ENCODE data around the gene ZNF628.
"Not testable (repeated sequence)": the region's sequence is repeated elsewhere in the genome, so short reads cannot be mapped to it uniquely, and the experiment has no call there.

The ZNF628 gene

DNA sequence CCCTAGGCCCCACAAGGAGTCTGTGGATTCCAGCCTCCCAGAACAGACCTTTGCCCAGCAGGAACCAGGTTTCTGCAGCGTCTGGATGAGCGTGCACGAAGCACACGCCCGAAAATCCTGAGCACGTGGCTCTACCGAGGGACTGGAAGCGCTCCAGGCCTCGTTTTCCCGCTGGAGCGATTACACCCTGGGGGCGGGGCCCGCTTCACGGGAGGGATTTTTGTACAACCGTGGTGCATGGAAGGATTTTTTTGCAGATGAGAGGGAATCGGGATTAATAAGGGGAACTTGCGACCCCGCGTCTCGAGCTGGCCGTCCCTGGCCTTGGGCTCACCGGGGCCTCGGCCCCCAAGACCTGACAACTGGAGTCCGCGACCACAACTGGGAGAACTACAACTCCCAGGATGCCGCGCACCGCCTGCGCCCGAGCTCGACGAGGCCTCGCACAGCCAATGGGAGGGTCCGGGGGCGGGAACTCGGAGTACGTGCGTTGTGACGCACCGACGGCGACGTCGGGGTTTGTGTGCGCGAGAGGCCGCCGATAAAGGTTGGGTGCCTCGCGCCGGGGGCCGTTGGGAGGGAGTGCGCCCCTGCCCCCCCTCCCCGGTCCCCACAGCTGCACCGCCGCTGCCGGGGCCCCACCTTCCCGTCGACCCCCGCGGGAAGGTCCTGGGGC is at the start of gene ZNF628:
ZNF628 (plus strand) TSS at position 518 of the 676 bp plus-strand sequence. CDS start 3,294 bp downstream, outside the sequence.
- DNase-seq (ENCODE audit: insufficient read length, low spot score), result peak; percentile 98
- peak; percentile 86 for FAIRE-seq

DNA sequence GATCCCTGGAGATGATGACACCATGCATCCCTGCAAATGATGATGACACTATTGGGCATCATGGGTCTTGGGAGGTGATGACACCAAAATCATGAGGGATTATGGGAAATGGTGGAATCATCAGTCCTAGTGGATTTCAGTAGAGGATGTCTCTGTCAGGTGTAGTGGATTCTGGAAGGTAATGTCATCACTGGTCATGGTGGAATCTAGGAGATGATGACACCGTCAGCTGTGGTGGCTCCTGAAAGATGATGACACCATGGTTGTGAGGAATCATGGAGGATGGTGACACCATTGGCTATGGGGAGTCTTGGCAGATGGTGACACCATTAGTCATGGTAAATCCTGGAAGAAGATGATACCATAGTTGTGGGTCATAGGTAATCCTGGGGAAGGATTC is 45.2 kb upstream of the ZNF628 start:
- DNase-seq (ENCODE audit: insufficient read length, low spot score), result no peak
- no peak for FAIRE-seq

DNA sequence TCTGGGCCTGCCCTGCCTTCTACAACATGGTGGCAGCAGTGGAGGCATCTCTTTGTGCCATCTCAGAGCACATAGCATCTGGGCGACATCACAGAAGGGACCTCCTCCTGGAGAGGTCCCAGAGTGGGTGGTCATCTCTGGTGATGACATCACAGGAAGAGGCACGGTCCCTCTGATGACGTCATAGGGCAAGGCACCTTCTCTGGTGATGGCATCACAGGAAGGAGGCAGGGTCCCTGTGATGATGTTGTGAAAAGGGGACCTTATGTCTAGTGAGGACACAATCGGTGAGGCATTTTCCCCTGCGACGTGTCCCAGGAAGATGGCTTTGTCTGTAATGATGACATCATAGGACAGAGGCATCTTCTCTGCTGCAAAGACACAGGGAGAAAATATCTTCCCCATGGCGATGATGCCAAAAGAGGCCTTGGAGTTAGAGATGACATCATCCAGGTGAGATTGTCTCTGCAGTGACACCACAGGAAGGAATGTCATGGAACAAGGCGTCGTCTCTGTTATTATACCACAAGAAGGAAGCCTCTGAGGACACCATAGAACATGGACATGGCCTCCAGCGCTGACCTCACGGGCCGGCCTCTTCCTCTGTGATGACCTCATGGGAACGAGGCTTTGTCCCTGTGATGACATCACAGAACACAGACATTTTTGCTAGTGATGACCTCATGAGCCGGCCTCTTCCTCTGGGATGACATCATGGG is 44.0 kb upstream of the ZNF628 start:
- FAIRE-seq (no peak), DNase-seq (ENCODE audit: insufficient read length, low spot score) (no peak)

DNA sequence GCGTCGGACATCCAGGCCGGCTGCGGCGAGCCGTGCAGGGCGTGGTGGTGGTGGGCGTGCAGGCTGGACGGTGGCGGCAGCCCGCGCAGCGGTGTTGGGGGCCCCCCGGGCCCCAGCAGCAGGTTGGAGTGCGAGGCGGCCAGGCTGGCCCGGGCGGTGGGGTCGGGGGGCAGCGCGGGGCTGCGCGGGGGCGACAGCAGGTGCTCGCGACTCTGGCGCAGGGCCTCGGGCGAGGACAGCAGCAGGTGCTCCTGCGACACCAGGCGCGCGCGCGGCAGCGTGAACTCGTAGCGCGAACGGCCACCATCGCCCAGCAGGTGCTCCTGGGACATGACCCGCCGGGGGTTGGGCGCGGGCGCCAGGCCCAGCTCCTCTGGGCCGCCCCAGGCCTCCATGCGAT is 43.1 kb upstream of the ZNF628 start:
- no peak for FAIRE-seq
- DNase-seq (ENCODE audit: insufficient read length, low spot score), result no peak

DNA sequence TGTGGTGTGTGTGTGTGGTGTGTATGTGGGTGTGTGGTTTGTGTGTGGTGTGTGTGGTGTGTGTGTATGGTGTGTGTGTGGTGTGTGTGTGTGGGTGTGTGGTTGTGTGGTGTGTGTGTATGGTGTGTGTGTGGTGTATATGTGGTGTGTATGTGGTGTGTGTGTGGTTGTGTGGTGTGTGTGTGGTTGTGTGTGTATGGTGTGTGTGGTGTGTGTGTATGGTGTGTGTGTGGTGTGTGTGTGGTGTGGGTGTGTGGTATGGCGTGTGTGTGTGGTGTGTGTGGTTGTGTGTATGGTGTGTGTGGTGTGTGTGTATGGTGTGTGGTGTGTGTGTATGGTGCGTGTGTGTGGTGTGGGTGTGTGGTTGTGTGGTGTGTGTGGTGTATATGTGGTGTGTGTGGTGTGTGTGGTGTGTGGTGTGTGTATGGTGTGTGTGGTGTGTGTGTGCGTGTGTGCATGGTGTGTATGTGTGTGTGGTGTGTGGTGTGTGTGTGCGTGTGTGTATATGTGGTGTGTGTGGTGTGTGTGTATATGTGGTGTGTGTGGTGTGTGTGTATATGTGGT is 42.0 kb upstream of the ZNF628 start:
- DNase-seq (ENCODE audit: insufficient read length, low spot score) (no peak), FAIRE-seq (peak; percentile 100)

DNA sequence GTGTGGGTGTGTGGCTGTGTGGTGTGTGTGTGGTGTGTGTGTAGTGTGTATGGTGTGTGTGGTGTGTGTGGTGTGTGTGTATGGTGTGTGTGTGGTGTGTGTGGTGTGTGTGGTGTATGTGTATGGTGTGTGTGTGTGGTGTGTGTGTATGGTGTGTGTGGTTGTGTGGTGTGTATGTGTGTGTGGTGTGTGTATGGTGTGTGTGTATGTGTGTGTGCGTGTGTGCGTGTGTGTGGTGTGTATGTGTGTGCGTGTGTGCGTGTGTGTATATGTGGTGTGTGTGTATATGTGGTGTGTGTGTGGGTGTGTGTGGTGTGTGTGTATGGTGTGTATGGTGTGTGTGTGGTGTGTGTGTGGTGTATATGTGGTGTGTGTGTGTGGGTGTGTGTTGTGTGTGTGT is 41.4 kb upstream of the ZNF628 start:
- no peak for FAIRE-seq
- no peak for DNase-seq (ENCODE audit: insufficient read length, low spot score)

DNA sequence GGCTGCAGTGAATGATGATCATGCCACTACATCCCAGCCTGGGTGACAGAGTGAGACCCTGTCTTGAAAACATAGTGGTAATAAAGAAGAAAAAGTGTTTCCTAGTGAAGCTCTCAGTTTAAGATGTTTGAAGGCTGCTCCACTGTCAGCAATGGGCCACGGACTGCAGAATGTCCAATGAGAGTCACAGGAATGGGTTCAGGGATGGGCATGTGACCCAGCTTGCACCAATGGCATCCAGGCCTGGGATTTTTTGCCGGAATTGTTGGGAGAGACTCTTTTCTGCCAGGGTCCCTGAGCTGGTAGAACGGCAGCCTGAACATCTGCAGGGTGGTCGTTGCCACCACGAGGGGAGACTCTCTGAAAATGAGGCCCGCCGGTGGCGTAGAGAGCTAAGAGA is 39.6 kb upstream of the ZNF628 start:
- no peak for DNase-seq (ENCODE audit: insufficient read length, low spot score)
- no peak for FAIRE-seq

DNA sequence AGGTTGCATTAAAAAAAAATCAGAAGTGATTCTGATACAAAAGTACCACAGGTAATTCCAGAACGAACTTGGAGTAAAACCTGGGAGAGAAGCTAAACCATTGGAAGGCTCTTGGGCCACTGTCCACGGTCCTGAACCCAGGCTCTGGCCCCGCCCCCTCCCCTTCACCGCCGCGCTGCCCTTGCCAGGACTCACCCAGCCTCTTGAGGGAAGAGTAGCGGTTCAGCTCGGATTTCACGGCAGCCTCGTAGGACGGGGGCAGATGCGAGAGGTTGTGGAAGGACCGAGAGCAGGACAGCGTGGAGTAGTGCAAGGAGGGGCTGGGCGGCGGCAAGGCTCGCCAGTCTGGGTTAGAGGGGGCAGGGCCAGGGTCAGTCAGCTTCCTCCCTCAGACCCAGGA is 39.0 kb upstream of the ZNF628 start:
- peak; percentile 51 for FAIRE-seq

DNA sequence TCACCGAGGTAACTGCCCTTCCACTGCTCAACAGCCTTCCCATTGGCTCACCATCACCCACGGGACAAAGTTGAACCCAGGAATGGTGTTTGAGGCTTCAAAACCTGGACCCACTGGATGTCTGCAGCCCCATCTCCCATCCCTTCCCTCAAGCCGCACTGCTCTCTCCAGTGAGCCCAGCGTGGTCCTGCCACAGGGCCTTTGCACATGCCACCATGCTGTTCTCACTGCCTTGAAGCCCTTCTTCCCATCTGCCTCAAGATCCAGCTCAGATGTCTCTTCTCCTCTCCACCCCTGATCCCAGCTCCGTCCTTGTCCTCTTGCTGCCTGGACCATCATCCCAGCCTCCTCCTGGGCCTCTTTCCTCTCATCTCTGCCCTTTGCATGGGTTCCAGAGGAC is 37.4 kb upstream of the ZNF628 start:
- FAIRE-seq (no peak), DNase-seq (ENCODE audit: insufficient read length, low spot score) (no peak)

More for the DNA sequence above, 39.0 kb upstream of the ZNF628 start:
- peak; percentile 83 for DNase-seq (ENCODE audit: insufficient read length, low spot score)

DNA sequence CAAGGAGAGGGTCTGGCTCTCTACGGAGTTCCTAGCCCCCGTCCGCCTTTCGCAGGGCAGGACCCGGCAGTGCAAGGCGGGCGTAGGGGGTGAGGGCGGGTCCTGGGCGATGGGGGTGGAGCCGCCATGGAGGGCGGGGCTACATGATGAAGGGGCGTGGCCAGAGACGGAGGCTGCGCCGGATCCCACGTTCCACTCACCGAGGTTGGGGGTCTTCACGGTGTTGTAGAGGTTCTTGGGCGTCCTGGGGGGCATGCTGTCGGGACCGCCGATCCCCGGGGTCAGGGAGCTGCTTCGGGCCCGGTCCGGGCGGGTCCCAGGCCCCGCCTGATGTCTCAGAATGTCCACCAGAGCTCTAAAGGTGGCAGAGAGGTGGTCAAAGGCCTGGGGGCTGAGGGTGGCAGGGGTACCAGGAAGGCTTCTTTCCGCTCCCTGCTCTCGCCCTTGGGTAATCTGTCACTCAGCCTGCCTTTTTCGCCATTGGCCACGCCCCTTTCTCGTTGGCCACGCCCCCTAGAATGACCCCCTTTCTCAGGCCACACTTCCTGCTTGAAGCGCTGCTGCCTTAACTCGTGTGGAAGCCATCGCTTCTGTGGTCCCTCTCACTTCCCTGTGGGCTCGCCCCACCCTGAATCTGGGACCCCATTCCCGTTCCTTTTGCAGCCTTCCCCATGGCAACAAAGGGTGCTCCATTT is 35.9 kb upstream of the ZNF628 start:
- FAIRE-seq, result no peak
- no peak for DNase-seq (ENCODE audit: insufficient read length, low spot score)

DNA sequence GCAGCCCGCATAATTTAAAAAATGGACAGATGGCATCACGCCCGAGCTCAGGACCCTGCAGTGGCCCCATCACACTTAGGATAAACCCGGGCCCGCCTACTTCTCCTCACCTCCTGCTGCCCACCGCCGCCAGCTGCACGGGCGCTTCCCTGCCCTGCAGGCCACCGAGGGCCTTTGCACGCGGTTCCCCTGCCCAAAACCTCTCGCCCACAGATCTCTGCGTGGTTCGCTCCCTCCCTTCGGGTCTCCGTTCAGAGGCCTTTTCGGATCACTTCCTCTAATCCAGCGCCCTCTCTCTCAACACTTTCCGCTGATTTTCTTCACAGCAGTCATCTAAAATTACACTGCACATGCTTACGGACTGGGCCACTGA is 35.1 kb upstream of the ZNF628 start:
- DNase-seq (ENCODE audit: insufficient read length, low spot score), result no peak
- no peak for FAIRE-seq

DNA sequence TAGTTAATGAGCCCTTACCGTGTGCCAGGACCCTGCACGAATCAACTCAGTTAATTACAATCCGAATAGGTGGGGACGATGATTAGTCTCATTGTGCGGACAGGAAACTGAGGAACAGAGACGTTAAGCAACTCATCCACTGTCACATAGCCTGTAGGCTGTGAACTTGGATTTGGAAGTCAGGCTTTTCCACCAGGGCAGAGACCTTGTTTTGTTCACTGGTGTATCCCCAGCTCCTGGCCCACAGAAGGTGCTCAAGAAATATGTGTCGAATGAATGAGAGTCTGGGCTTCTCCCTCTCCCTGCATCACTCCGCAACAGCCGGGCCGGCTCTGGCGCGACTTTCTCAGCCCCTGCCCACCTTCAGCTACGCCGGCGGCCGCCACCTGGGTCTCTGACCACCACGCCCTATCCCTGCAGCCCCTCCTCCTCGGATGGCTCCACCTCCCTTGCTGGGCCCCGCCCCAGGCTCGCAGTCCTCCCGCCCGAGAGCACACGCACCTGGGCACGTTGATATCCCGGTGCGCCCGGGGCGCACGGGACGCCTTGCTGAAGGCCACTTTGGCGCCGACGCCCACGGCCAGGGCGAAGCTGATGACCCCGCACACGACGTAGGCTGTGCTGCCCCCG is 34.6 kb upstream of the ZNF628 start:
- DNase-seq (ENCODE audit: insufficient read length, low spot score) (no peak), FAIRE-seq (no peak)

DNA sequence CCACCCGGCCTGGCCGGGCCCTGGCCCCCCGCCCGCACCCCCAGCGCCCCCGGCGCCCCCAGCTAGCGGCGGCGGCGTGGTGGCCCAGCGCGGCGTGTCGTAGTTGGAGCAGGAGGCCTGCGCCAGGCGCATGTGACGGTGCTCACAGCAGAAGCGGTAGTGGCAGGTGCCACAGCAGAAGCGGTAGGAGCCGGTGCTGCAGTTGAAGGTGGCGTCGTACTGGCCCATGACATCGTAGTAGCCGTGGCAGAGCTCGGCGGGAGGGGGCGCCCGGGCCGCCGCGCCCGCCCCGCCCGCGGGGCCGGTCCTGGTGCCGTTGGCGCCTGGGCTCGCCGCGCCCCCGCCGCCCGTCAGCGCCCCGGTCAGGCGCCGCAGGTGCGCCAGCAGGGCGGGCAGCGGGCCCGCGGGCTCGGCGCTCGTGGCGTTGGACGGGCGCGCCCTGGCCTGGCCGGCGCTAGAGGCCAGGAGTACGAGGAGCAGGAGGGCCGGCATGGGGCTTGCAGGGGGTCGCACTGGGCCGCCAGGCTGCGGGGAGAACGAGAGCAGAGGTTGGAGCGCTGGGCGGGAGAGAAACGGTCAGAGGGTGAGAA is 34.0 kb upstream of the ZNF628 start:
- no peak for FAIRE-seq

DNA sequence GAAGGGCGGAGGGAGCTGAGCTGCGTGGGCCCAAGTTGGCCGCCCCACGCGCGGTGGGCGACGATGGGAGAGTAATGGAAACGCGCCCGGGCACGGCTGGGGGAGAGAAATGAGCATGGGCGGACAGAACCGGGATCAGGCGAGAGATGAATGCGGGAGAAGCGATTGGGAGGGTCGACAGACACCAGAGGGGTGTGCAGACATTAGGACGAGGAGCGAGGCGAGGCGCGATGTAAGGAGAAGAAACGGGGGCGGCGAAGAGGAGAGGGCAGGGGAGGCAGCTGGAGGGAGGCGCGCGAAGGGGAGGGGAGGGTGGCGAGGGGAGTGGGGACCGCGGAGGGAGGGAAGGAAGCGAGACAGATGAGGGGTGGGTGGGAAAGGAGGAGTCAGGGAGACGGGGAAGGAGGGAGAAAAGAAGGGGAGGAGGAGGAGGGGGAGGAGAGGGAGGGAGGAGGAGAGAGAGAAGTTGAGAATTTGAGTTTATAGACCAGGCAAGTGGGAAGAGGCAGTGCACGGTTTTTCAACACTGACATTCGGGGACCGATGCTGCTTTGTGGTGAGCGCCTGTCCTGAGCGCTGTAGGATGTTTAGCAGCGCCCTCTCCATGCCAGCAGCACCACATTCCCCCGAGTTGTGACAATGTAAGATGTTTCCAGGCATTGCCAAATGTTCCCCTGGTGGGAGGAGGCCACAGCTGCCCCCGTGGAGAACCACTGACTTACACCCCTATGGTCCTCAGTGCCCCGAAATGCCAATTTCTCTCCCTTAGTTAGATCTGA is 33.2 kb upstream of the ZNF628 start, which contains the start of gene SHISA7:
SHISA7 (minus strand) TSS at position 256 of the 779 bp plus-strand sequence. CDS start 437 bp downstream, outside the sequence.
- DNase-seq (ENCODE audit: insufficient read length, low spot score), result no peak
- no peak for FAIRE-seq

More for the DNA sequence above, 34.0 kb upstream of the ZNF628 start:
- no peak for DNase-seq (ENCODE audit: insufficient read length, low spot score)

DNA sequence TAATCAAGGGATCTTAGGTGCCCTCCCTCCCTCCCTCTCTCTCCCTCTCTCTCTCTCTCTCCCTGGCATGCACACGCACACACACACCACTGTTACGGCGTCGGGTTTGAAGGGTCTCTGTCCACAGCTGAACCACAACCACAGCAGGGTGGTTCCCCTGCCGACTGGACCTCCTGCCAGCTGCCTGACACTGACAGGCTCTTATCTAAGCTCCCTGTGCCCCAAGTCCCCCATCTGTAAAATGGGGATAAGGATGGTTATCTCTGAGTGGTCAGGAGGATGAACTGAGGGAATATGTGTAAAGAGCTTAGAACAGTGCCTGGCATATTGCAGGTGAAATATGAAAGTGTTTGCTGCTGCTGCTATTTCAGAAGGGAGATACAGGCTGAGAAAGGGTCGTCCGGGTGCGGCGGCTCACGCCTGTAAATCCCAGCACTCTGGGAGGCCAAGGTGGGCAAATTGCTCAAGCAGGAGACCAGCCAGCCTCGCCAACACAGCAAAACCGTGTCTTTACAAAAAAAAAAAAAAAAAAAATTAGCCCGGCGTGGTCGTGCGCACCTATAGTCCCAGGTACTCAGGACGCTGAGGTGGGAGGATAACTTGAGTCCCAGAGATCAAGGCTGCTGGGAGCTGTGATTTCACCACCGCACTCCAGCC is 32.5 kb upstream of the ZNF628 start:
- DNase-seq (ENCODE audit: insufficient read length, low spot score), result no peak
- FAIRE-seq, result no peak

DNA sequence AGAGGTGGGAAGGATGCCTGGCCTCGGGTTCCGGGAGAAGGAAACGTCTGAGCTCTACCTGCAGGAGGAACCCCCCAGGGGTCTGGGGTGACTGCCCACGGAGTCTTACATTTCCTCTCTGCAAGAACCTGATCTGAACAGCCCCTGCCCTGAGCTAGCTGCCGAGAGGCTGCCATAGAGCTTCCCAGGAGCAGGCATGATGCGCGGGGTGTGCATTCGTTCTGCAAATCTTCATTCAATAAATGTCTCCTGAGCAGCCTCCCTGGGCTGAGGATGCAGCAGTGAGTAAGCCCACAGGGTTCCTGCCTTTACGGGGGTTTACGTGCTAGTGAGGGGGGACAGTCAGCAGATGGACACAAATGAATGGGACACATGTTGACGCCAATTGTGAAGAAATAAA is 31.8 kb upstream of the ZNF628 start:
- no peak for FAIRE-seq
- DNase-seq (ENCODE audit: insufficient read length, low spot score), result no peak

DNA sequence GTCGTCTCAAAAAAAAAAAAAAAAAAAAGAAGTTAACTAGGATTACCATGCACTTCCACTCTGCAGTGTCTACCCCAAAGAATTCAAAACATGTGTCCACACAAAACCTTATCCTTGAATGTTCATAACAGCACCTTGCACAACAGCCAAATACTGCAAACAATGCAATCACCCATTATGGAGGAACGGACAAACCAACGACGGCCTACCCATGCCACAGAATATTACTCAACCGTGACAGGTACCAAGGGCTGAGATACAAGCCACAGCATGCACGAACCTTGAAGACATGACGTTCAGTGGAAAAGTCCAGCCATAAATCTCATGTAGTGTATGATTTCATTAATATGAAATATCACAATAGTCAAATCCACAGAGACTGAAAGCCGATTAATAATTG is 30.4 kb upstream of the ZNF628 start:
- no peak for FAIRE-seq
- no peak for DNase-seq (ENCODE audit: insufficient read length, low spot score)

DNA sequence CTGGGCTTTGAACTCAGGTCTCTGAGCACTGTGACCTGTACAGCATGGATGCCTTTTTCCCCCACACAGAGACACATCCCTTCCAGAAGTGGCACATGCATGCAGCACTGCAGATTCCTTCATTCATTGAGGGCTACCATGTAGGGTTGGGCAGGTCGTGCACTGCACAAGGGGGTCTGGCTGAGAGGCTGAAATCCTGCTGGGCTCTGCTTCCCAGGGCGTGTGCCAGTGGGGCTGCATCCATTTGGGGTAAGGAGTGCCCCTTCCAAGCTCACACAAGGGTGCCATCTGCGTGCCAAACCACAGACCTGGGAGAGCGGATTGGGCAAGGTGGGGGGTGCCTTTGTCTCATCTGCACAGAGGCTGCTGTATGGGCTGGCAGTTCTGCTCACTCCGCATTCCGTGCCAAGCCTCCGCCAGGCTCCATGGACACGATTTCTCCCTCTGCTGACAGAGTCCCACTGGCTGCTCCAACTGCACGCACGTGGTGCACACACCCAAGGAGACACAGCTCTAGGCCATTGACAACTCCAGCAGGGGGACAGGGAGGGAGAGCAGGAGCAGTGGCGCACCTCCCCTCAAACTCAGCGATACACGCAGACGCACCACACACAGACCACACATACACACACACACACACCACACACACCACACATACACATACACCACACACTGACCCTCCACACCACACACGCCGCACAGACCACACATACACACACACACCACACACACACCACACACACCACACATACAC is 28.8 kb upstream of the ZNF628 start:
- FAIRE-seq, result no peak
- DNase-seq (ENCODE audit: insufficient read length, low spot score), result peak; percentile 31

DNA sequence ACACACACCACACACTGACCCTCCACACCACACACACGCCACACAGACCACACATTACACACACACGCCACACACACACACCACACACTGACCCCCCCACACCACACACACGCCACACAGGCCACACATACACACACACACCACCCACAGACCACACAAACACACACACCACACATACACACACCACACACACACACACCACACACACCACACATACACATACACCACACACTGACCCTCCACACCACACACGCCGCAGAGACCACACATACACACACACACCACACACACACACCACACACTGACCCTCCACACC is 28.3 kb upstream of the ZNF628 start:
- DNase-seq (ENCODE audit: insufficient read length, low spot score); FAIRE-seq: not testable (repeated sequence)

Data from HTR-8/SVneo (cell line).